Measurements from ENCODE around the gene POU2AF3.

The POU2AF3 gene

DNA sequence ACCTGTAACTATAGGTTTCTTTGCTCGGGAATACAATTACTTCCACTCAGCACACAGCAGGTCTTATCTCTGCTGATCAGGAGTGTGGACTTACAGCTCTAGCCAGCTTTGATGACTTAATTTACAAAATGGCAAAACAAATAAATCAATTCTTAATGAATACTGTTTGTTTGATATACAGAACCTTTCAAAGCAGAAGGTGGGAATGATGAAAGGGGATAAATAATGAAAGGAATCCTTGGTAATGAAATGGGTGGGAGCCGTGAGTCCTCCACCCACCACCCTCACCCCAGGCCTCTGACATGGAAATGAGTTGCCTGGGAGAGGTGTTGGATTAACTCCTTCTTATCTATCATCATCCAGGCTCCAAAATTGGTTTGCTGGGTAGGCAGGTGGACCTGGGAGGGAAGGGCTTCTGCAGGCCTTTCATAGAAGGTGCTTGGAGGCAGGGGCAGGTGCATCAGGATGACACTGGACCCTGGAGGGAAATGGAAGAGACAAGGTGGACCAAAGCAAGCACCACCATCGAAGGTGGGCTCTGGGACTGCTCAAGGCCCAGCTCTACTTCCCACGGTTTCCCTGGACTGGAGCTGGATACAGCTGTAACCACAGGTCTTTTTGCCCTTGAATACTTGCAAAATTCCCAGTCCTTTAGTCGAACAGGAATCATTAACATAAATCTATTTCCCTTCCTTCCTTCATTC is 57.8 kb downstream of the POU2AF3 start:
- H3K4me1 ChIP-seq (ENCODE audit: insufficient read depth, low read length) = no peaks in the 10 kb centered on the region
- no peaks in the 10 kb centered on the region for H3K9me3 ChIP-seq (ENCODE audit: insufficient read depth, low read depth, low read length)
- no peak overlapping the region for H3K9ac ChIP-seq (ENCODE audit: low read depth, low read length)
- H3K36me3 ChIP-seq (ENCODE audit: insufficient read depth, low read length) = no peaks in the 10 kb centered on the region
- 79% methylated on average over 4 of the region's 5 CpGs for WGBS
- no peaks in the 10 kb centered on the region for H3K27me3 ChIP-seq (ENCODE audit: insufficient read depth, low read length)
- H3K4me3 ChIP-seq (ENCODE audit: low read length) = no peak overlapping the region
- H3K27ac ChIP-seq (ENCODE audit: low read depth, low read length) = no peak overlapping the region

DNA sequence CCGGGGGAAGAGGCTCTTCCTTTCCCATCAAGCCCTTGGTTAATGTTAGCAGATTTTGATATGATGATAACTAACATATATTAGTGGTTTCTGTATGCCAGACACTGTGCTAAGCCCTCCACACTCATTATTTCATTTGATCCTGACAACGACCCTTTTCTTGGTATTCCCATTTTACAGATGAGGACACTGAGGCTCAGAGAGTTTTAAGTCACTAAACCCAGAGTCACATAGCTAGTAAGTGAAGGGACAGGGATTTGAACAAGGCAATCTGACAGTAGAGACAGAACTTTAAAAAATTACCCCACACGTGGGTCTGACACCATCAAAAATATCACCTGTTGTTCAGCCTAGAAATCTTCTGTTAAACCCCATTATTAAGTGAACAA is 58.3 kb downstream of the POU2AF3 start:
- no peaks in the 10 kb centered on the region for H3K27me3 ChIP-seq (ENCODE audit: insufficient read depth, low read length)
- no peak overlapping the region for H3K4me3 ChIP-seq (ENCODE audit: low read length)
- no peak overlapping the region for H3K27ac ChIP-seq (ENCODE audit: low read depth, low read length)
- H3K9me3 ChIP-seq (ENCODE audit: insufficient read depth, low read depth, low read length) = no peaks in the 10 kb centered on the region
- no peaks in the 10 kb centered on the region for H3K36me3 ChIP-seq (ENCODE audit: insufficient read depth, low read length)
- 96% methylated on average over 3 of the region's 3 CpGs for WGBS
- no peaks in the 10 kb centered on the region for H3K4me1 ChIP-seq (ENCODE audit: insufficient read depth, low read length)
- H3K9ac ChIP-seq (ENCODE audit: low read depth, low read length) = no peak overlapping the region

DNA sequence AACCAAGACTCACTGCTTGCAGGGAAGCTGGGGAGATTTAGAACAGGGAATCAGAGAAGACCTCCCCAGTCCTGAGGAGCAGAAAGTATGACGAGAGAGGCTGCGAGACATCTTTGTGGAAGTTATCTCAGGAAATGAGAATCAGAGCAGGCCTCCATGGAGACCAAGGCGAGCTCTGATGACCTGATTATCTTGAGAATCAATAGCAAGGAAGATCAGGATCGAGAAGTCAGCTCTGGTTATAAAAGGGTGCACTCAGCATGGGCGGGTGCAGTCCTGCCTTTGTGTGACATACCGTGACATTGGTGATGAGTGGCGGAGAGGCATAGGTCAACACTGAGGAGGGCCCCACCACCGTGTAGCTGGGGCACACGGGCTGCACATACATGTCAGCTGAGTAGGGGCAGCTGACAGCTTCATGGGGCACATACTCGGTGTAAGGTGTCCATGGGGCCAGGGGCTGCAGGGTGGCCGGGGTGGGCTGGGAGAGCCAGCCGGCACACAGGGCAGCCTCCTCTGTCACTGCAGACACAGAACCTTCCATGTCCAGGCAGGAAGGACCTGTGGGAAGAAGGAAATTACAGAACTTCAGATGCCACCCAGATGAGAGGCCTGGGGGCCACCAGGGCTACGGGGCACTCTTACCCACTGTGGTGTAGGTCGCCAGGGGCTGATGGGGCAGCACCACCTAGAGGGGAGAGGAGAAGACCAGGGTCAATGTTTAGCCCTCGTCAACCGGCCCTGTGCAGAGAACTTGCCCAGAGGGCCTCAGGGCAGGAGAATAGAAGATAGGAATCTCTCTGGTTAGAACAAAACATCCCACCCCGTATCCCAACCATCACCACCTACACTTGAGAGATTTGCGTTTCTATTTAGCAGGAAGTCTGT is 59.0 kb downstream of the POU2AF3 start:
- WGBS = 95% methylated on average over 18 of the region's 18 CpGs
- H3K27me3 ChIP-seq (ENCODE audit: insufficient read depth, low read length) = no peaks in the 10 kb centered on the region
- no peak overlapping the region for H3K4me3 ChIP-seq (ENCODE audit: low read length)
- H3K4me1 ChIP-seq (ENCODE audit: insufficient read depth, low read length) = no peaks in the 10 kb centered on the region
- no peaks in the 10 kb centered on the region for H3K9me3 ChIP-seq (ENCODE audit: insufficient read depth, low read depth, low read length)
- H3K27ac ChIP-seq (ENCODE audit: low read depth, low read length) = no peak overlapping the region
- H3K36me3 ChIP-seq (ENCODE audit: insufficient read depth, low read length) = no peaks in the 10 kb centered on the region
- no peak overlapping the region for H3K9ac ChIP-seq (ENCODE audit: low read depth, low read length)

Measured in HUES64 (cell line).